PC-9 (cell line): Measurements from ENCODE around the gene TDRKH.

Experiments
- CTCF ChIP-seq: fragments of 200-600 bp; sonication (generic); conservative IDR thresholded peaks from 2 replicates; pipeline ENCODE4 v1.6.1; 2017; ENCODE audit warnings: mixed run types, antibody characterized with exemption, mild to moderate bottlenecking, moderate library complexity
- EZH2 ChIP-seq: fragments of 200-600 bp; sonication (generic); IDR thresholded peaks from 2 replicates; pipeline ENCODE4 v1.8.0; 2017; ENCODE audit warnings: antibody characterized with exemption, low read depth

GRCh38 chr1:151760597-151761385 lies 29.5 kb downstream of the TDRKH start:
- TF ChIP-seq CTCF = no peak
- TF ChIP-seq EZH2 = no peak
